Activated CD8-positive, alpha-beta memory T cell treated with anti-CD3 and anti-CD28 coated beads, Interleukin-2, amount 50 U/mL, for 24 hours (primary cell): ENCODE data around the gene RPA3.
"Not testable (repeated sequence)": the region's sequence is repeated elsewhere in the genome, so short reads cannot be mapped to it uniquely, and the experiment has no call there.

Experiments used
- DNase-seq: peaks from one replicate; pipeline ENCODE4 v3.0.0-alpha.2; 2020; ENCODE audit errors: extremely low read depth

Gene RPA3

DNA sequence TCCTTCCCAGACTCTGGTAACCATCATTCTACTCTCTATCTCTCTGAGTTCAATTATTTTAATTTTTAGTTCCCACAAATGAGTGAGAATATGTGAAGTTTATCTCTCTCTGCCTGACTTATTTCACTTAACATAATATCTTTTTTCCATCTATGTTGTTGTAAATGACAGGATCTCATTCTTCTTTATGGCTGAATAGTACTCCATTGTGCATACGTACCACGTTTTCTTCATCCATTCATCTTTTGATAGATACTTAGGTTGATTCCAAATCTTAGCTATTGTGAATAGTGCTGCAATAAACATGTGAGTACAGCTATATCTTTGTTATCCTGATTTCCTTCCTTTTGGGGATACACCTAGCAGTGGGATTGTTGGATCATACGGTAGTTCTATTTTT, 23.9 kb downstream of the RPA3 start:
- DNase-seq, result no peak

DNA sequence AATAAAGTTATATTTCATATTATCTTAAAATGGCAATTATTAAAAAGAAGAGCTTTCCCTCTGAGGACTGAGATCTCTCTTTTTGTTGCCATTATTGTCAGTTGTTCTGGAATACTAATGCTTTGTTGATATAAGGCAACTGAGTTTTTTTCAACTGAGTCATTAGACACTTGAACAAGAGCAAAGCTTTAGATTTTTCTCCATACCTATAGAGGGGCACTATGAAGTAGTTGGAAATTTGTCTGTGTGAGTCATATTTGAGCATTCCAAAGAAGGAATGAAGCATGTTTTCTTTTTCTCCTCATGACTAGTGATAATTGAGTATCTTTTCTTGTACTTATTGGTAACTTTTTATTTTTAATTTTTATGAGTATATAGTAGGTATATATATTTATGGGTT, 24.5 kb downstream of the RPA3 start:
- no peak for DNase-seq

DNA sequence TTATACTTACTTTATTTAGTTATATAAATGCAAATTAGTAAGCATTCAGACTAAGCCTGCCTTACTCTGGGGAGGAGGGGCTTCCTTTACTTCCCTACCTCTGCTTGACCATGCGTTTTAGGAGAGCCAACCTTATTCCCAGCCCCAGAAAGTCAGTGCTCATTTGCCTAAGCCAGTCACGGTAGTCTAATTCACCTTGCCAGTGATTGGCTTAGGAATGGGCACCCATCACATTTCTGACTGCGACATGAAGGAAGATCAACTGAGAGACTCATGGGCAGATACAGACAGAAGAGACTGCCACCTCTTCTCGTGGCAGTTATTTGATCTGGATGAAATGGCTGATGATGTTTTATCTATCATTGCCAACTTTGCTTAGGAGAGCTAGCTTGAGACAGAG, 29.5 kb downstream of the RPA3 start:
- no peak for DNase-seq

DNA sequence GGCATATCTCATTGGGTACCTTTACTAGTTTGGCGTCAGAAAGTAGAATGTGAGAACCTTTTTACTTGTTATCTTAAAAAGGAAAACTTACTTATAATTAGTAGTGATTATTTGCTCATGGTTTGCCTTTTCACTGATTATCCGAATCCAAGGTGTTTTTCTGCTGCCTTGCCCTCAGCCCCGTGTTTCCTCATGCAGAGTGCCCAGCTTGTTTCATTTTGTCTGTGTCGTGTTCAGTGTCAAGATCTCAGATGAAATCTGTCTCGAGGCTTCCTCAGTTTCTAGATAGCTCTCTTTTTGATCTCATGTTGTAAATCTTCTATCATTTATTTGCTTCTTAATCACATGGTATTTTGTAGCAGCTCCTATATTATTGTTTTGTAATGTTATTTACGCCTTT, 30.1 kb downstream of the RPA3 start:
- DNase-seq, result no peak

DNA sequence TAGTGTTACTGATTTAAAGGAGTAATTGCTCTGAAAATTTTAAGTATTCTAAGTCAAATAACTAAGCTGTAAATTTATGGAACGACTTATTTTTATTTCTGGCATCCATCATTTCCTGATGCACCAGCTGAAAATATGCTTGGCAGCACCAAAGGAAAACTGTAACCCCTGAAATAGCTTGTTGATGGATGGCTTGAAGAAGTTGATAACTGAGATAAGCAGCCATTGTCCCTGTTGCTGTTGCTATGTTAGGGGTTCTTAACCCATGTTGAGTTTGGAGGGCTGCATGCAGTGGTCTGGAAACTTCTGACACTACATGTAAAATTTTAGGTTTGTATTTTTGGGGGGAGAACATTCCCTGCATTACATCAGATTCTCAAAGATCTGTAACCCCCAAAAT, 30.6 kb downstream of the RPA3 start:
- no peak for DNase-seq

DNA sequence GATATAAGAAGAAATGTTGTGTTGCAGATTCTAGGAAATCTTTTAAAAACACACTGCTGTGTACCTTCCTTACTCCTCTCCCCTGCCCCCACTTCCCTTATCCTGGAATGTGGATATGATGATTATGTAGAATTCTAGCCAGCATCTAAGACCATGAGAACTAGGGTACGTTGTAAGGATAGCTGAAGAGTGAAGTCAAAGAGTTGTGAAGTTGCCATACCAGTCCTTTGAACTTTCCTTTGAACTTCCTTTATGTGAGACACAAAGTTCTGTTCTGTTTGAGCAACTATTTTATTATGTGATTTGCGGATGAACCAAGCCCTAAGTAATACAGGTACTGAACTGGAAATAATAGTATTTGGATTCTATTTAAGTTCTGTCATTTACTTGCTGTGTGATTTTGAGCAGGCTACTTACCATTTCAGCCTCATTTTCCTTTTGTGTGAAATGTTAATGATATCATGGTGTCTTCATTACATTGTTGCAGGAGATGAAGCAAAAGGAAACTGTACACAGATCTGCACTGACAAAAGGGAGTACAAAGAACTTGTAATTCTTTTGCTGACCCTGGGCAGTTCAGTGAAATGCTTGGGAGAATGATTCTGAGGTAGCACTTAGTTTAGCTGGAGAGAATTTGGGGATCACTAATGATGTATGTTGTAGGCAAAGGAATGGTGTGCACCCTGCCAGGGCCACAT, 31.4 kb downstream of the RPA3 start:
- DNase-seq, result no peak

DNA sequence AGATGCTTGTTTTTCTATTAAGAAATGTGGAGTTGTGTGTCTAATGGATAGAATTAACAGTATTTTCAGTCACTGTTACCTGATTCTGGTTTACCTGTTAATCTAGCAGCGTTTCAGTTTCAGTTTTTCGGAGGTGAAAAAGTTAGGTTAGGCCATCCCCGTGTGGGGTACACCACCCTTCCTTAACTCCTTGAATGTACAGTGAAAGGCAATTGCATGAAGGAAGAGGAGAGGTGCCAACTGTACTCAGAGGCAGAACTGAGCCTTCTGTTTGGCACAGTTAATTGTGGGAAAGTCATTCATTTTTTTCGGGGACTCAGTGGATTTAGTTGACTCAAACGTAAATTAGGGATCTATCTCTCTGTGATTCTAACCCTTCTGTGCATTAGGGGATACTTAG, 35.5 kb downstream of the RPA3 start:
- DNase-seq, result no peak

DNA sequence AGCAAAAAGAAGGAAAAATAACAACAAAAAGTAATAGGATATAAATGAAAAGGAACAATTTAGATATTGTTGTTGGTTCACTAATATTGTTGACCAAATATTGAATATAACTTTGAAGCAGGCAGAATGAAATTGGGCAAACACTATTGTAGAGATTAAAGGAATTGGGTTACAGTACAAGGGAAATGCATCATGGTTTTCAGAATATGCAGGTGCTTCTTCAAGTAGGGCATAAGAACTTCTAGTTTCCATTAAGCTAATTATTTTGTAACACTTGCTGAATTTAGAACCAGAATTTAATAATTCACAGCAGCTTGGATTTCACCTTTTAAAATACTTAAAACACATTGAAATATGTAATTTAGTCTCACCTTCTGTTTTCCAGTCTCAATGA, 36.5 kb downstream of the RPA3 start:
- DNase-seq, result no peak

DNA sequence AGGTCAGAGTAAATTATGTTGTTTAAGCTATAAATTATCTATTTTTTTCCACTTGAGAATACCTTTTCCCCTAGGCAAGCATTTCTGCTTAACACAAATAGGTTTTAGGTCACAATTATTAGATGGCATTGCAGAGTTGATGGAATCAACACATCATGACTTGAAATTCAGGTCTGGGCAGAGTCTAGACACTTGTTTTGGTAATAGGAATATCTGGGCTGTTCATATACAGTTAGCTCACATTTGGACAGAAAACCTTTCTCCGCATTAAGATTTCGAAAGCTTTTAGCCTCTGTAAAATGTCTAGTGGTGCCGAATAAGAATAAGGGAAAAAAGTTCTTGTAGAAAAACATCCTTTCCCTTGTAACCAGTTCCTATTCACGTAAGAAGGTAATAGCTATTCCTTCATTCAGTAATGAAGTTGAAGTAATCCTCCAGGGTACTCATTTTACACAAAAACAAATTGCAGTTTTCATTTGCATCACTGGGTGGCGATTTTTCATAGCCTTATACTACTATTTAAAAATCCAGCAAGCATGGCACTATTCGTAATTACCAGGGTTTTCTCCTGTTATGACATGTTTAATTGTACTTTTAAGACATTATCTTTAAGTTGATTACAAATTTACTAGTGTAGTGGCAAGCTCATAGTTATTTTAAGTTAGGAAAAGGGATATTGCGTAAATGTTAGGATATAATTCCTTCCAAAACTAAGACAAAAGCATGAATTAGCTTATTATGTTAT, 37.0 kb downstream of the RPA3 start:
- no peak for DNase-seq

DNA sequence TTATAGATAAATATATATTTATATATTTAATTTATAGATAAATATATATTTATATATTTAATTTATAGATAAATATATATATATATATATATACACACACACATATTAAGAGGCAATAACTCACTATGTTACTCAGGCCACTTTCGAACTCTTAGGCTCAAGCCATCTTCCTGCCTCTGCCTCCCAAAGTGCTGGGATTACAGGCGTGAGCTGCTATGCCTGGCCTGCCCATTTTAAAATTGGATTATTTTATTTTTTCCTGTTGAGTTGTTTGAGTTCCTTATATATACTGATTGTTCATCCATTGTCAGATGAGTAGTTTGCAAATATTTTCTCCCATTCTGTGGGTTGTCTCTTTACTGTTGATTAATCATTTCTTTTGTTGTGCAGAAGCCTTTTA, 38.8 kb downstream of the RPA3 start:
- DNase-seq, result not testable (repeated sequence)

DNA sequence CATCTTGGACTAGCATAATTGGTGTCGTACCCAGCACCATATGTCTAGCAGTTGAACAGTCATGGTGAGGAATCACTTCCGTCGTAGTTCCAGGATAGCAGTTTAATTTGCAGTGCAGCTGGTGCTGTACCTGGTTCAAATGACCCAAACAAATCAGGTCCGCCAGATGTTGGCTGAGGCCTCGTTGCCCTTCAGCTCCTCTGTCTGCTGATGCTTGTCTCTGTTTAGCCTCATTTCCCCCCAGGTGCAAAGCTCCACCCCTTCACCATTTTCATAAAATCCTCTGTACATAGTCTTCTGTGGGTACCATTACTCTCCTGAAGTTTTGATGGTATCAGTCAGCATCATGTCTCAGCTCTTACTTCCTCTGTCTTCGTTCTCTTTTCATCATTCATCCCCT, 42.7 kb downstream of the RPA3 start:
- no peak for DNase-seq

DNA sequence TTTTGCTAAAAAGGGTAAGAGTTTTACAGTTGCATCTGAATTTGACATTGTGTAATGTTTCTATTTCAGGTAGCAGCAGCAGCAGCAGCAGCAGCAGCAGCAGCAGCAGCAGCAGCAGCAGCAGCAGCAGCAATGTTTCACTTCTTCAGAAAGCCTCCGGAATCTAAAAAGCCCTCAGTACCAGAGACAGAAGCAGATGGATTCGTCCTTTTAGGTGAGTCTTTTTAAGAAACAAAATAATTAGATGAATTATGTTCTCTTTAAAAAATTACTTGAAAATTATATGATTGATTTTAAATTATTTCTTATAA, 45.2 kb downstream of the RPA3 start:
- DNase-seq, result no peak

DNA sequence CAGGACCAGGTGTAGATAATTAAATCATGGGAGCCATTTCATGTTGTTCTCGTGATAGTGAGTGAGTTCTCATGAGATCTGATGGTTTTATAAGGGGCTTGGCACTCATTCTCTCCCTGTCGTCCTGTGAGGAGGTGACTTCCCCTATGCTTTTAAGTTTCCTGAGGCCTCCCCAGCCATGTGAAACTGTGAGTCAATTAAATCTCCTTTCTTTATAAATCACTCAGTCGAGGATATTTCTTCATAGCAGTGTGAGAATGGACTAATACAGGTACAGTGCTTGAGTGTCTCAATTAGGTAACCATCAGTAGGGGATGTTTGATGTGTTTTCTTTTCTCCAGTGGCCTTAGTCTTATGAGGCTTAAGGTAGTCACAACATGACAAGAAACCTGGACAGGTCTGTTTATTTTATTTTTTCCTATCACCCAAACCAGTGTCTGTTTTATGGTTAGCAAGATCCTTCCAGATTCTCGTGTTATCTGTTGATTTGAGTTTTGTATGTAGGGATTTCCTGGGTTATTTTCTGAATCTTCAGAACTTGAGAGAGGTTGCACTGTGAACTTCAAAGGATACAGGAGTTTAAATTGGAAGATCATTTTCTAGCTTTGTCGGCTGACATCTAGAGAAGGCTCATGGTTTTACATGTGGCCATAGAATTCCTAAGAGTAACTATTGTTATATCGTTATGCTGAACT, 45.7 kb downstream of the RPA3 start:
- no peak for DNase-seq

DNA sequence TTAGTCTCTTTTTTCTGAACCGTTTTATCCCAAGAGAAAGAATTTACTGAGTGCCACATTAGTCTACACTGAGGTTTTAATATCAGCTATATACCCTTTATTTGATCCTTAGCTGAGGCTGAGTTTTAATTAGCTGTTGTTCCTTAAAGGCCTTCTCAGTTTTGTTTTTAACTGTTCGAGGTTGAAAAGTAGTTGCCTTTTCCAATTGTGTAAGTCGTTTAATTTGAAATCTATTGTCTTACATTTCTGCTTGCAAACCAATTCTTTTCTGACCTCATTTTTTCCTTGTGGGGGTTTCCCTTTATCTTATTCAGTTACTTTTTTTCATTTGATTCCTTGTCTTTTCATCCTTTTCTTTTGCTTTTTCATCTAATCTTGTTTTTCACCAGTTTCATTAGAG, 47.0 kb downstream of the RPA3 start:
- no peak for DNase-seq

DNA sequence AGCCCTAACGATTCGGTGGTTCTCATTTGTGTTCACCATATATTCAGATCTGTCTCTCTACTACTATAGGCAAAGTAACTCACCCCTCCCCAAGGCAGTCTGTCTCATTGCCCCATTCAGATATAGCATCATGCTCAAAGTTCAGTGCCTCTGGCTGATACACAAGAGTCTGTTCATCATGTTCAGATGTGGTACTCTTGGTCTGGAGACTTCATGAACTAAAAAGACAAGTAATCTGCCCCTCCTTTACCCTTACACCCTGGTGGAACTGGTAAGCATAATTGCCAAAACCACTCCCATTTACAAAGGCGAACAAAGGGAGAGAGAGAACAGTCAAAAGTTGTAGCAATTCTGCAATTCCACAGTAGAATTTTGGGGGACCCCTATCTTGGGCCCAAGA, 47.9 kb downstream of the RPA3 start:
- no peak for DNase-seq

DNA sequence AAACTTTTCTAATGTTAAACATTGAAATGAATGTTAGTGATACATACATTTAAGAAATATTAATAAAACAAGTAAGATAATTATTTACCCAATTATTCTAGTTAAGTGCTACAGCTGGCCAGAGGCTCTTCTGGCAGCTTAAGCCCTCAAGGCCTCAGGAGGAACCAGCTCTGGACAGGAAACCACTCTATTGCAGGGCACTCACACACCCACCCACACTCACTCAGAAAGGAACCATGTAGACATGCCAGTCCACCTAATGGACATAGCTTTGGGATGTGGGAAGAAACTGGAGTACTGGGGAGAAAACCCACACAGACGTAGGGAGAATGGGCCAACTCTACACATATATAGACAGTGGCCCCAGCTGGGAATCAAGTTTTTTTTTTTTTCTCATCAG, 49.7 kb downstream of the RPA3 start:
- DNase-seq, result no peak

DNA sequence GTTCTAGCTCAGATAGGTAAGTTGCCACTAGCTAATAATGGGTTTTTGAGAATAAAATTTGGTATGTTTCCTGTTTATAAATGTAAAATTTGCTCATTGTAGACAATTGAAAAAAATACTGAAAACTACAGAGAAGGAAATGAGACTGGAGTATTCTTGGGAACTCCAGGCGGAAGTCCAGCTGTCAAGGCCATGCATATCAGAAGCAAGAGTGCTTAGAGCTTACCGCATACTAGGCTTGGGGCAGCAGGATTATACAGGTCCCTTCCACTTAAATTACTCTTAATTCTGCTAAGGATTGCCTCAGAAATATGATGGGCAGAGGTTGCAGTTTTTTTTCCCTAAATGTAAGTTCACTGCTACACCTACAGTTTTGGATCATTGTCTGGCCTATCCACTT, 51.2 kb downstream of the RPA3 start:
- no peak for DNase-seq

DNA sequence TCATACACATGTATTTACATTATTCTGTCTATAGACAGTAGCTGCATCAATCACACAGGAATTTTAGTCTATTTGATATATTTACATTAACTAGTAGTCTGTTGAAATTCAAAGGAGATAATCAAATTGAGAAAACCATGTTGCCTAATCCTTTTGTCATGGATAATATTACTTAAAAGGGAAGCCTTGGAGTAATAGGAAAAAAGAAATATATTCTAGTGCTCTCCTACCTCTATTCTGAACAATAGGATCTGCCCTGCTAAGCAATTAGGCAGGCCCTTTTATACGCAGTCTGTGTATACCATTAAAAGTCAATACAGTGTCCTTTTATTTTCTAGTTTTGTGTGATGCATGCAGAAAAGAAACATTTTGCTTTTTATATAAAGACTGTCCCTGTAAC, 53.4 kb downstream of the RPA3 start:
- no peak for DNase-seq

DNA sequence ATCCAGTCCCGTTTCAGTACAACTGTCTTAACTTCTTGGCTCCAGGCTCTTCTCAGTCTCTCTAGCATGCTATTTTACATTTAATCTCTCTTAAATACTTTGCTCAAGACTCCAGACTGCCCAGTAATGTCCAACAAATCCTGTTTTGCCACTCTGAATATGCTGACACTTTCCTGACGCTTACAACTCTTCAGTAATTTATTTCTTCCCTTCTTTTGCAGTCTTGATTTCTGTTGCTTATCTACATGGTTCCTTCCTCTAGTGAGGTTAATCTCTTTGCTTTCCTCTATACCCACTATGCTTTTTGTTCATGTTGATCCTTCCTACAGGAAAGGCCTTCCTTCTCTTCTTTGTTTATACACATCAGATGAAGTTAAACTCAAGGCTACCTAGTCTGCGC, 54.1 kb downstream of the RPA3 start:
- DNase-seq, result no peak

DNA sequence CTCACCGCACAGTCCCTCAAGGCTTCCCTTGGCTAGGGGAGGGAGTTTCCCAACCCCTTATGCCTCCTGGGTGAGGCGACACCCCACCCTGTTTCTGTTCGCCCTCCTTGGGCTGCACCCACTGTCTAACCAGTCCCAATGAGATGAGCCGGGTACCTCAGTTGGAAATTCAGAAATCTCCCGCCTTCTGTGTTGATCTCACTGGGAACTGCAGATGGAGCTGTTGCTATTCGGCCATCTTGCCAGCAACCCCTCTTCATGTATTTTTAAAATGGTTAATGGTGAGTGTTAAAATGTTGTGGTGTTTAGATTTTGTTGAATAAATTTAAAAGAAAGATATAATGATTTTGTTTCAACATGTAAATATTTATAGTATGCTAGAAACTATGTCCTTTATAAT, 55.9 kb downstream of the RPA3 start:
- no peak for DNase-seq

DNA sequence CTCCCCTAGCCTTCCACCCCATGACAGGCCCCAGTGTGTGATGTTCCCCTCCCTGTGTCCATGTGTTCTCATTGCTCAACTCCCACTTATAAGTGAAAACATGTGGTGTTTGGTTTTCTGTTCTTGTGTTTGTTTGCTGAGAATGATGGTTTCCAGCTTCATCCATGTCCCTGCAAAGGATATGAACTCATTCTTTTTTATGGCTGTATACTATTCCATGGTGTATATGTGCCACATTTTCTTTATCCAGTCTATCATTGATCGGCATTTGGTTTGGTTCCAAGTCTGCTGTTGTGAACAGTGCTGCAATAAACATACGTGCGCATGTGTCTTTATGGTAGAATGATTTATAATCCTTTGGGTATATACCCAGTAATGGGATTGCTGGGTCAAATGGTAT, 61.9 kb downstream of the RPA3 start:
- not testable (repeated sequence) for DNase-seq

DNA sequence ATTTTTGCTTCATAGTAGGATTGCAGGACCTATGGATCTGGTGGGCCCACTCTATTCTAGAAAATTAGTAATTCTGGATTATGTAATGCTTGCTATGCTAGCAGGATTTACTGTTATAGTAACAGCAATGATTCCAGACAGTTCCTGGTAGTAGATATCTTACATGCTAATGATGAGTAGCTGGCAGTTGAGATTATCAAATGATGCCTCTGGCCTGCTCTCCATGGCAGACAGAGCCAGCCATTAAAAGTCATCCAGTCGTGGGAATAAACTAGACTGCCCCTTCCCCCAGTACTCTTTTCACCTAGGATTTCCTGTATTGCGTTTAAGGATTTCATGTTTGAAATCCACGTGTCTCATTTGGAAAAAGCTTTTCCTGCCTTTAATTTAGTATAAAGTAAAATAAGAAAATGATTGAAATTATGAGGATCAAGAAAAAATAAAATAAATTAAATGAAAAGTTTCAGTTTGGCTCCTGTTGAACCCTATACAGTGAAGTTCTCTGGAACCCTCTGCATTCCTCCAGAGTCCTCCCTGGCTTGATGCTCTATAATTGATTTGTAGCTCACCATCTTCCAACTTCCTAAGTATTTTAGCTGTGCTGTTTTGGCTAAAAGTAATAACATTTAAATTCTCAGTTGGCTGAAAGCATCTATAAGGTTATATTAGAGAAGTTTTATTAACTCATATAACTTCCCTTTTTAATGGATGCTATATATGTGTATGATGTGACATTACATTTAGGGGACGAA, 63.3 kb downstream of the RPA3 start:
- DNase-seq, result no peak
